ENCODE data around the gene ATF6. TPM values are rescaled to one million over a fixed set of nuclear protein-coding genes. Genes with fewer than 3 reads are reported as not detected.

Gene ATF6
- total RNA-seq, 1 experiment from 2014 or later = 16.4 TPM

DNA sequence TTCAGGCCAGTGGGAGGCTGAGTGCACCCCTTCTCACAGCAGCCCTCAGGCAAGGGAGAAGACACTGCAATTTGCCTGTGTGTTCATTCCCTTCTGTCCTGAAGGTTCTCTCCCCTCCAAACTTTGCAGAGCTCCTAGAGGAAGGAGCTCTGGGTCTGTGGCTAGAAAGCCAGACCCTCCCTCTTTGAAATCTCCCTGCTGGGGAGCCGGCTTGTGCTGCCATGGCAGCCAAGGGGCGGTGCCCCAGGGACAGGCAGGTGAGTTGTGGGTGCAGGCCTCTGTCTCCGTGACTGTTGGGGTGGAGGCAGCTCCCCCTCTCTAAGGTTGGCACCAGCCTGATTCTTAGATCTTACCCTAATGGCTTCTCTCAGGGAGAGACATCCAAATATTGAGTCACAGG is 204.5 kb downstream of the ATF6 start:
- ChIA-PET POLR2A (no interaction called here), CTCF (no interaction called here)
- ATAC-seq (0 out of 2 replicates have a peak, but pooled peaks have one; percentile 20), DNase-seq (ENCODE audit: low read depth, low spot score) (no peak)
- H3K27ac ChIP-seq (ENCODE audit: low read length) = no peak overlapping the region
- intact Hi-C loops (cut with micrococcal nuclease; ENCODE audit: unreplicated experiment) (no loop called here), in situ Hi-C loops (cut with HindIII; ENCODE audit: low pct_unique_long_range_greater_than_20kb, low sequenced_read_pairs) (no loop called here)
- no TSS peak for BruUV-seq (replicated peaks)
- H3K27me3 ChIP-seq (ENCODE audit: control insufficient read depth, insufficient read depth, low read length) = peaks cover 11% of the 10 kb centered on the region
- H3K4me3 ChIP-seq (ENCODE audit: low read depth in 2 of 2, low read length in 2 of 2) = no peak overlapping the region
- no peaks in the 10 kb centered on the region for H3K36me3 ChIP-seq (ENCODE audit: control insufficient read depth, insufficient read depth, low read length)
- no peaks in the 10 kb centered on the region for H3K4me1 ChIP-seq (ENCODE audit: control insufficient read depth, insufficient read depth, low read length)
- TF ChIP-seq, protein P1, sequence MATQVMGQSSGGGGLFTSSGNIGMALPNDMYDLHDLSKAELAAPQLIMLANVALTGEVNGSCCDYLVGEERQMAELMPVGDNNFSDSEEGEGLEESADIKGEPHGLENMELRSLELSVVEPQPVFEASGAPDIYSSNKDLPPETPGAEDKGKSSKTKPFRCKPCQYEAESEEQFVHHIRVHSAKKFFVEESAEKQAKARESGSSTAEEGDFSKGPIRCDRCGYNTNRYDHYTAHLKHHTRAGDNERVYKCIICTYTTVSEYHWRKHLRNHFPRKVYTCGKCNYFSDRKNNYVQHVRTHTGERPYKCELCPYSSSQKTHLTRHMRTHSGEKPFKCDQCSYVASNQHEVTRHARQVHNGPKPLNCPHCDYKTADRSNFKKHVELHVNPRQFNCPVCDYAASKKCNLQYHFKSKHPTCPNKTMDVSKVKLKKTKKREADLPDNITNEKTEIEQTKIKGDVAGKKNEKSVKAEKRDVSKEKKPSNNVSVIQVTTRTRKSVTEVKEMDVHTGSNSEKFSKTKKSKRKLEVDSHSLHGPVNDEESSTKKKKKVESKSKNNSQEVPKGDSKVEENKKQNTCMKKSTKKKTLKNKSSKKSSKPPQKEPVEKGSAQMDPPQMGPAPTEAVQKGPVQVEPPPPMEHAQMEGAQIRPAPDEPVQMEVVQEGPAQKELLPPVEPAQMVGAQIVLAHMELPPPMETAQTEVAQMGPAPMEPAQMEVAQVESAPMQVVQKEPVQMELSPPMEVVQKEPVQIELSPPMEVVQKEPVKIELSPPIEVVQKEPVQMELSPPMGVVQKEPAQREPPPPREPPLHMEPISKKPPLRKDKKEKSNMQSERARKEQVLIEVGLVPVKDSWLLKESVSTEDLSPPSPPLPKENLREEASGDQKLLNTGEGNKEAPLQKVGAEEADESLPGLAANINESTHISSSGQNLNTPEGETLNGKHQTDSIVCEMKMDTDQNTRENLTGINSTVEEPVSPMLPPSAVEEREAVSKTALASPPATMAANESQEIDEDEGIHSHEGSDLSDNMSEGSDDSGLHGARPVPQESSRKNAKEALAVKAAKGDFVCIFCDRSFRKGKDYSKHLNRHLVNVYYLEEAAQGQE (IDR thresholded peaks at IDR 0.05; ENCODE audit: insufficient read depth in 1 of 2, low read depth in 2 of 2, low read length in 1 of 2) = no peak
- TF ChIP-seq TCF7L2 (IDR thresholded peaks at IDR 0.05; ENCODE audit: low read depth, low read length) = no peak
- TF ChIP-seq, protein P2, sequence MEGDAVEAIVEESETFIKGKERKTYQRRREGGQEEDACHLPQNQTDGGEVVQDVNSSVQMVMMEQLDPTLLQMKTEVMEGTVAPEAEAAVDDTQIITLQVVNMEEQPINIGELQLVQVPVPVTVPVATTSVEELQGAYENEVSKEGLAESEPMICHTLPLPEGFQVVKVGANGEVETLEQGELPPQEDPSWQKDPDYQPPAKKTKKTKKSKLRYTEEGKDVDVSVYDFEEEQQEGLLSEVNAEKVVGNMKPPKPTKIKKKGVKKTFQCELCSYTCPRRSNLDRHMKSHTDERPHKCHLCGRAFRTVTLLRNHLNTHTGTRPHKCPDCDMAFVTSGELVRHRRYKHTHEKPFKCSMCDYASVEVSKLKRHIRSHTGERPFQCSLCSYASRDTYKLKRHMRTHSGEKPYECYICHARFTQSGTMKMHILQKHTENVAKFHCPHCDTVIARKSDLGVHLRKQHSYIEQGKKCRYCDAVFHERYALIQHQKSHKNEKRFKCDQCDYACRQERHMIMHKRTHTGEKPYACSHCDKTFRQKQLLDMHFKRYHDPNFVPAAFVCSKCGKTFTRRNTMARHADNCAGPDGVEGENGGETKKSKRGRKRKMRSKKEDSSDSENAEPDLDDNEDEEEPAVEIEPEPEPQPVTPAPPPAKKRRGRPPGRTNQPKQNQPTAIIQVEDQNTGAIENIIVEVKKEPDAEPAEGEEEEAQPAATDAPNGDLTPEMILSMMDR (IDR thresholded peaks at IDR 0.05) = no peak
- no peak for TF ChIP-seq SIN3A (IDR thresholded peaks at IDR 0.05; ENCODE audit: borderline replicate concordance, insufficient read depth, low read depth, low read length)
- TF ChIP-seq POLR2AphosphoS5 (IDR thresholded peaks at IDR 0.05; ENCODE audit: low read depth, low read length) = no peak
- no peaks in the 10 kb centered on the region for H3K9me3 ChIP-seq (ENCODE audit: control insufficient read depth, insufficient read depth, low read depth, low read length)

DNA sequence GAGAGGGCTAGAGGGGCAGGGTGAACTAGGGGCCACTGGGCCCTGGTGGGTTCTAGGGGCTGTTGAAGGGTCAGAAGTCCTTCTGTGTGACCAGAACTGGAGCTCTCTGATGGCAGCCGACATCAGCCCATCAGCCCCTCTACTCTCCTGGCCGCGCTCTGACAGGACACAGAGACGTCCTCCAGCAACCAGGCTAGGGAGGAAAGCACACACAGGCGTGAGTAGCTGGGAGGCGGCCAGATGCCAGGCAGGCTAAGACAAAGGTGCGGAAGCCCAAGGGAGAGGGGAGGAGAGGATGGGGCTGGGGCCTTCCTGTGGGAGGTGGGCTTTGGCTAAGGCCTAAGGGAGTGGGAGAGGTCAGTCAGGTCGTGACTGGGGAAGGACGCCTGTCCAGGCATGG is 206.7 kb downstream of the ATF6 start:
- ChIA-PET POLR2A (no interaction called here), CTCF (no interaction called here)
- Histone ChIP-seq H3K36me3 (ENCODE audit: control insufficient read depth, insufficient read depth, low read length) (no peaks in the 10 kb centered on the region), H3K9me3 (ENCODE audit: control insufficient read depth, insufficient read depth, low read depth, low read length) (no peaks in the 10 kb centered on the region), H3K4me1 (ENCODE audit: control insufficient read depth, insufficient read depth, low read length) (no peaks in the 10 kb centered on the region), H3K27ac (ENCODE audit: low read length) (no peak overlapping the region), H3K27me3 (ENCODE audit: control insufficient read depth, insufficient read depth, low read length) (peaks cover 15% of the 10 kb centered on the region), H3K4me3 (ENCODE audit: low read depth in 2 of 2, low read length in 2 of 2) (no peak overlapping the region)
- in situ Hi-C loops (cut with HindIII; ENCODE audit: low pct_unique_long_range_greater_than_20kb, low sequenced_read_pairs) (no loop called here), intact Hi-C loops (cut with micrococcal nuclease; ENCODE audit: unreplicated experiment) (no loop called here)
- DNase-seq (ENCODE audit: low read depth, low spot score) (no peak), ATAC-seq (no peak)
- TF ChIP-seq, protein P1 (IDR thresholded peaks at IDR 0.05; ENCODE audit: insufficient read depth in 1 of 2, low read depth in 2 of 2, low read length in 1 of 2) = no peak
- TF ChIP-seq POLR2AphosphoS5 (IDR thresholded peaks at IDR 0.05; ENCODE audit: low read depth, low read length) (no peak), SIN3A (IDR thresholded peaks at IDR 0.05; ENCODE audit: borderline replicate concordance, insufficient read depth, low read depth, low read length) (no peak), TCF7L2 (IDR thresholded peaks at IDR 0.05; ENCODE audit: low read depth, low read length) (no peak)
- TF ChIP-seq, protein P2 (IDR thresholded peaks at IDR 0.05) = no peak
- no TSS peak for BruUV-seq (replicated peaks)

Measured in Panc1 (cell line).